Mesenchymal stem cell (in vitro differentiated cells and primary cell): ENCODE measurements around the gene ME1.

Experiments
- DNase-seq: peaks from one replicate; pipeline ENCODE4 v3.0.0-alpha.2; 2013
- H2AFZ ChIP-seq: one replicate; pipeline ENCODE4 v1.6.1; 2013; ENCODE audit warnings: low read depth, mild to moderate bottlenecking, control low read depth, inconsistent platforms, low read length, moderate library complexity
- H2AK5ac ChIP-seq: 2 replicates; pipeline ENCODE4 v1.6.1; 2013; ENCODE audit warnings: low read length, moderate library complexity, mild to moderate bottlenecking, inconsistent platforms; ENCODE audit not compliant: severe bottlenecking
- H2BK120ac ChIP-seq: one replicate; pipeline ENCODE4 v1.6.1; 2013; ENCODE audit warnings: low read depth, mild to moderate bottlenecking, inconsistent platforms, low read length, moderate library complexity
- H2BK12ac ChIP-seq, 2 experiments: one replicate each; pipeline ENCODE4 v1.6.1; 2013; ENCODE audit warnings: inconsistent platforms in 2 of 2, low read length in 2 of 2, mild to moderate bottlenecking in 2 of 2, moderate library complexity in 2 of 2, control low read depth in 1 of 2
- H2BK15ac ChIP-seq: one replicate; pipeline ENCODE4 v1.6.1; 2013; ENCODE audit warnings: mild to moderate bottlenecking, low read depth, inconsistent platforms; ENCODE audit not compliant: poor library complexity, severe bottlenecking
- H2BK5ac ChIP-seq: 2 replicates; pipeline ENCODE4 v1.6.1; 2013; ENCODE audit warnings: low read depth, mild to moderate bottlenecking, low read length, control low read depth, inconsistent platforms; ENCODE audit not compliant: poor library complexity, severe bottlenecking
- H3K14ac ChIP-seq, 2 experiments: one replicate each; pipeline ENCODE4 v1.6.1; 2013; ENCODE audit warnings: inconsistent platforms in 2 of 2, low read length in 2 of 2, control low read depth in 1 of 2, mild to moderate bottlenecking in 1 of 2, moderate library complexity in 1 of 2
- H3K18ac ChIP-seq, 2 experiments: one replicate each; pipeline ENCODE4 v1.6.1; 2013; ENCODE audit warnings: inconsistent platforms in 2 of 2, low read length in 2 of 2, control low read depth in 1 of 2, low read depth in 1 of 2, mild to moderate bottlenecking in 1 of 2
- H3K23ac ChIP-seq, 2 experiments: one replicate each; pipeline ENCODE4 v1.6.1; 2013; ENCODE audit warnings: inconsistent platforms in 2 of 2, low read length in 2 of 2, mild to moderate bottlenecking in 2 of 2, moderate library complexity in 2 of 2, control low read depth in 1 of 2
- H3K27ac ChIP-seq: 2 replicates; pipeline ENCODE4 v1.5.1; 2013; ENCODE audit warnings: mild to moderate bottlenecking, moderate library complexity, low read length, control low read depth, inconsistent platforms; ENCODE audit not compliant: poor library complexity, severe bottlenecking
- H3K27me3 ChIP-seq, 2 experiments: 2 replicates each; pipeline versions ENCODE4 v1.6.1 to v1.7.0; 2013; ENCODE audit warnings: low read length in 2 of 2, mild to moderate bottlenecking in 2 of 2, moderate library complexity in 2 of 2, control low read depth in 1 of 2, inconsistent platforms in 1 of 2; ENCODE audit not compliant: control insufficient read depth in 1 of 2, insufficient read depth in 1 of 2
- H3K36me3 ChIP-seq, 2 experiments: 2 replicates each; pipeline versions ENCODE4 v1.6.1 to v1.7.0; 2013; ENCODE audit warnings: low read length in 2 of 2, control low read depth in 1 of 2, inconsistent platforms in 1 of 2, low read depth in 1 of 2, mild to moderate bottlenecking in 1 of 2; ENCODE audit not compliant: insufficient read depth in 2 of 2, control insufficient read depth in 1 of 2
- H3K4ac ChIP-seq, 2 experiments: one replicate each; pipeline ENCODE4 v1.6.1; 2013; ENCODE audit warnings: inconsistent platforms in 2 of 2, low read length in 2 of 2, mild to moderate bottlenecking in 2 of 2, moderate library complexity in 2 of 2, control low read depth in 1 of 2, low read depth in 1 of 2
- H3K4me1 ChIP-seq: 2 replicates; pipeline ENCODE4 v1.6.1; 2013; ENCODE audit warnings: low read depth, low read length, control low read depth; ENCODE audit not compliant: control insufficient read depth, insufficient read depth
- H3K4me2 ChIP-seq: 2 replicates; pipeline ENCODE4 v1.6.1; 2013; ENCODE audit warnings: low read length, mild to moderate bottlenecking, inconsistent platforms; ENCODE audit not compliant: poor library complexity, severe bottlenecking
- H3K4me3 ChIP-seq, 2 experiments: 2 replicates each; pipeline versions ENCODE4 v1.5.1 to v1.7.0; 2013; ENCODE audit warnings: low read length in 2 of 2, mild to moderate bottlenecking in 2 of 2, control low read depth in 1 of 2, low read depth in 1 of 2; ENCODE audit not compliant: insufficient read depth in 1 of 2
- H3K79me1 ChIP-seq: replicated peaks from 2 replicates; pipeline ENCODE4 v1.6.1; 2013; ENCODE audit warnings: mild to moderate bottlenecking, control low read depth, low read length, inconsistent platforms; ENCODE audit not compliant: poor library complexity, severe bottlenecking
- H3K9ac ChIP-seq: 2 replicates; pipeline ENCODE4 v1.7.0; 2013; ENCODE audit warnings: mild to moderate bottlenecking, low read length, moderate library complexity
- H3K9me3 ChIP-seq: 2 replicates; pipeline ENCODE4 v1.7.0; 2013; ENCODE audit warnings: mild to moderate bottlenecking, low read length; ENCODE audit not compliant: control insufficient read depth
- H4K8ac ChIP-seq: one replicate; pipeline ENCODE4 v1.6.1; 2013; ENCODE audit warnings: inconsistent platforms, mild to moderate bottlenecking, low read length, moderate library complexity
- H4K91ac ChIP-seq: one replicate; pipeline ENCODE4 v1.6.1; 2013; ENCODE audit warnings: mild to moderate bottlenecking, low read length, inconsistent platforms
- WGBS: methylation state at CpG from one replicate; pipeline ENCODE4 v1.1.7; 2013; ENCODE audit warnings: mixed read lengths; 5-methylcytosine and 5-hydroxymethylcytosine counted together

ME1 gene

GRCh38 chr6:83371423-83371822 lies 59.4 kb downstream of the ME1 start:
- no peak overlapping the region for H2BK5ac ChIP-seq
- peak; percentile 19 for DNase-seq
- no peak overlapping the region for H3K4me3 ChIP-seq
- no peaks in the 10 kb centered on the region for H3K27me3 ChIP-seq
- H3K36me3 ChIP-seq = no peaks in the 10 kb centered on the region
- no peaks in the 10 kb centered on the region for H3K4me1 ChIP-seq
- peaks cover 1% of the 10 kb centered on the region for H3K79me1 ChIP-seq
- H4K8ac ChIP-seq = no peak overlapping the region
- no peak overlapping the region for H4K91ac ChIP-seq
- no peak overlapping the region for H3K4me2 ChIP-seq
- no peak overlapping the region for H3K23ac ChIP-seq
- no peak overlapping the region for H3K18ac ChIP-seq
- no peak overlapping the region for H3K9ac ChIP-seq
- no peak overlapping the region for H2BK120ac ChIP-seq
- no peak overlapping the region for H2BK15ac ChIP-seq
- no peak overlapping the region for H2AK5ac ChIP-seq
- no peak overlapping the region for H2BK12ac ChIP-seq
- H2AFZ ChIP-seq = no peak overlapping the region
- H3K14ac ChIP-seq = no peak overlapping the region
- no peak overlapping the region for H3K4ac ChIP-seq
- peak overlapping the region; percentile 23 for H3K27ac ChIP-seq
- no peaks in the 10 kb centered on the region for H3K9me3 ChIP-seq
- WGBS = 100% methylated on average over 1 of the region's 3 CpGs

GRCh38 chr6:83370567-83370966 lies 60.3 kb downstream of the ME1 start:
- Histone ChIP-seq H3K14ac (no peak overlapping the region), H3K79me1 (peaks cover 1% of the 10 kb centered on the region), H3K27me3 (no peaks in the 10 kb centered on the region), H4K8ac (no peak overlapping the region), H3K4me2 (no peak overlapping the region), H3K9ac (no peak overlapping the region), H2BK120ac (no peak overlapping the region), H2BK5ac (no peak overlapping the region), H3K23ac (no peak overlapping the region), H3K9me3 (no peaks in the 10 kb centered on the region), H3K4ac (no peak overlapping the region), H2AK5ac (no peak overlapping the region), H2BK15ac (no peak overlapping the region), H3K18ac (no peak overlapping the region), H2BK12ac (no peak overlapping the region), H3K36me3 (no peaks in the 10 kb centered on the region), H3K4me1 (no peaks in the 10 kb centered on the region), H2AFZ (no peak overlapping the region), H4K91ac (no peak overlapping the region), H3K4me3 (no peak overlapping the region), H3K27ac (no peak overlapping the region)
- DNase-seq = no peak
- 94% methylated on average over 2 of the region's 3 CpGs for WGBS

GRCh38 chr6:83369692-83370091 lies 61.2 kb downstream of the ME1 start:
- H3K36me3 ChIP-seq = no peaks in the 10 kb centered on the region
- H4K91ac ChIP-seq = no peak overlapping the region
- no peak overlapping the region for H2BK5ac ChIP-seq
- no peak overlapping the region for H3K23ac ChIP-seq
- H4K8ac ChIP-seq = no peak overlapping the region
- H3K9me3 ChIP-seq = no peaks in the 10 kb centered on the region
- H2BK120ac ChIP-seq = no peak overlapping the region
- WGBS = no CpG with 5 or more reads among the region's 3 CpGs
- H3K27ac ChIP-seq = no peak overlapping the region
- no peak for DNase-seq
- no peak overlapping the region for H2AK5ac ChIP-seq
- no peak overlapping the region for H3K4ac ChIP-seq
- no peaks in the 10 kb centered on the region for H3K27me3 ChIP-seq
- H2BK12ac ChIP-seq = no peak overlapping the region
- H3K4me2 ChIP-seq = no peak overlapping the region
- H3K14ac ChIP-seq = no peak overlapping the region
- peaks cover 1% of the 10 kb centered on the region for H3K79me1 ChIP-seq
- no peak overlapping the region for H2BK15ac ChIP-seq
- no peak overlapping the region for H3K18ac ChIP-seq
- no peak overlapping the region for H3K9ac ChIP-seq
- no peak overlapping the region for H3K4me3 ChIP-seq
- H3K4me1 ChIP-seq = no peaks in the 10 kb centered on the region
- no peak overlapping the region for H2AFZ ChIP-seq

GRCh38 chr6:83368577-83368976 lies 62.3 kb downstream of the ME1 start:
- no peak overlapping the region for H2AK5ac ChIP-seq
- H2BK15ac ChIP-seq = no peak overlapping the region
- no peak overlapping the region for H3K4me2 ChIP-seq
- no peaks in the 10 kb centered on the region for H3K9me3 ChIP-seq
- no peaks in the 10 kb centered on the region for H3K4me1 ChIP-seq
- H3K27me3 ChIP-seq = no peaks in the 10 kb centered on the region
- no peak overlapping the region for H3K14ac ChIP-seq
- H4K91ac ChIP-seq = no peak overlapping the region
- H3K4me3 ChIP-seq = no peak overlapping the region
- no peak overlapping the region for H4K8ac ChIP-seq
- no peak overlapping the region for H2BK12ac ChIP-seq
- no peak overlapping the region for H2BK120ac ChIP-seq
- no peak overlapping the region for H3K9ac ChIP-seq
- no peak for DNase-seq
- H3K36me3 ChIP-seq = no peaks in the 10 kb centered on the region
- no peak overlapping the region for H2BK5ac ChIP-seq
- peaks cover 1% of the 10 kb centered on the region for H3K79me1 ChIP-seq
- H3K27ac ChIP-seq = no peak overlapping the region
- H2AFZ ChIP-seq = no peak overlapping the region
- H3K4ac ChIP-seq = no peak overlapping the region
- H3K23ac ChIP-seq = no peak overlapping the region
- no peak overlapping the region for H3K18ac ChIP-seq
